Memory B cell (primary cell): ENCODE results near the gene UBAC2.

Source experiments
- ATAC-seq: fragments of 150-1000 bp; cut with Tn5 transposase; 2 replicates; pipeline ENCODE4 v1.10.0; 2021; ENCODE audit warnings: low read depth, mild to moderate bottlenecking, moderate library complexity
- DNase-seq, 2 donors: peaks; one replicate each; pipeline ENCODE4 v3.0.0; 2022; ENCODE audit warnings: low spot score in 2 of 2
- H3K27ac Mint-ChIP-seq: one replicate; pipeline ENCODE4 v1.8.0; 2022; ENCODE audit warnings: mild to moderate bottlenecking, moderate library complexity, mixed read lengths
- H3K27me3 Mint-ChIP-seq: one replicate; pipeline ENCODE4 v1.8.0; 2022; ENCODE audit warnings: mixed read lengths
- H3K36me3 Mint-ChIP-seq: one replicate; pipeline ENCODE4 v1.8.0; 2022; ENCODE audit warnings: mild to moderate bottlenecking, mixed read lengths
- H3K4me1 Mint-ChIP-seq: one replicate; pipeline ENCODE4 v1.8.0; 2022; ENCODE audit warnings: mixed read lengths
- H3K4me3 Mint-ChIP-seq: one replicate; pipeline ENCODE4 v1.8.0; 2022; ENCODE audit warnings: mild to moderate bottlenecking, moderate library complexity, mixed read lengths
- H3K9me3 Mint-ChIP-seq: one replicate; pipeline ENCODE4 v1.8.0; 2022; ENCODE audit warnings: mixed read lengths

Gene UBAC2

DNA sequence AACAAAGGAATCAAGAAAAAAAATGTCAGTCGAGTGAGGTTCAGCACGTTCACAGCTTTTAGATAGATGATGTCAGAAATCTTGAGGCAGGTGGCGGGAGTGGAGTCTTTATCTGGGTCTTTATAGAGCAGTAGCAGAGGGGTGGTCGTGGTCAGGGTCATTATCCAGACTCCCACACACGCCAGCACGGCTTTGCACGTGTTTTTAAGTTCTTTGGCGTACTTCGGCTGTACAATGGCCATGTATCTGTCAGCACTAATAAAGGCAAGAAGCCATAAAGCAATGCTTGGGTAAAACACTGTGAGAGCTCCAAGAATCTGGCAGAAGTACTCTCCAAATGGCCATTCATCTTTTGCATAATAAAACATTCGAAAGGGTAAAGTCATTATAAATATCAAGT is 54.6 kb downstream of the UBAC2 start:
- Mint-ChIP-seq H3K27ac (peak overlapping the region; percentile 62), H3K36me3 (peaks cover 37% of the 10 kb centered on the region), H3K27me3 (no peaks in the 10 kb centered on the region), H3K4me1 (peaks cover 36% of the 10 kb centered on the region), H3K4me3 (peak overlapping the region; percentile 53), H3K9me3 (no peaks in the 10 kb centered on the region)
- no peak for DNase-seq
- ATAC-seq = no peak

DNA sequence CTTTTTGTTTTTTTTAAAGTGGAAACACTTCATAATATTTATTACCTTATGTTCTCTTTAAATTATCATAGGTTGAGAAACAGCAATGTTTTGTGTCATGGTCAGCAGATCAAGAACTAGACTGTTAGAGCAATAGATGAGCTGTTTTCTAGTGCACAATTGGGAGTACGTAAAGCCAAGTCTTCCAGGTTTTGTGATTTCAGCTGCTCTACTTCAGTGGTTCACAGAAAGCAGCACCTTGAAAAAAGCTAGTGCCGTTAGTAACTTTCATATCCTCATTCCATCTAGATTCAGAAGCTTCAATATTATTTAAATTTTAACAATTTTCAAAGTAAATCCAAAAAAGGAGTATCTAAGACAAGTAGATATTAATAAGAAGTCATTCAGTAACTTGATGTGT is 55.6 kb downstream of the UBAC2 start:
- H3K27ac Mint-ChIP-seq = peak overlapping the region; percentile 89

DNA sequence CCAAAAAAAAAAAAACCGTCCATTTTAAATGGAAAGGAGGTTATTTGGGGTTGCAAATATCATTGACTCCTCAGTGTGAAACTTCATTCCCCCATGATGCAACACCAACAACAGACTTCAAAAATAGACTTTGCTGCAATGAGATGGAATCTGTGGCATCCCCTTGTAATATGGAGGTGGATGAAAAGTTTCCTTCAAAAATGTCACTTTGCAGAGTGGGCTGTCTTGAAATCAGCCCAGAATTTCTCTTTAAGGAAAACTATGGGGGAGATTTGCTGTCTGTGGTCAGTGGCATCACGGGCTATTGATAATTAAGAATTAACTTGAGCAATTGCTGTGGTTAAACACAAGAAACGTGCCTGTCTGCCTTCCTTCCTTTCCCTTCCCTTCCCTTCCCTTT is 56.1 kb downstream of the UBAC2 start:
- DNase-seq (no peak), ATAC-seq (peak; percentile 38)
- H3K27ac Mint-ChIP-seq = peak overlapping the region; percentile 89
- peaks cover 29% of the 10 kb centered on the region for H3K36me3 Mint-ChIP-seq
- no peaks in the 10 kb centered on the region for H3K27me3 Mint-ChIP-seq
- peak overlapping the region; percentile 91 for H3K4me3 Mint-ChIP-seq
- H3K9me3 Mint-ChIP-seq = no peaks in the 10 kb centered on the region
- peaks cover 40% of the 10 kb centered on the region for H3K4me1 Mint-ChIP-seq

More for the DNA sequence above, 55.6 kb downstream of the UBAC2 start:
- DNase-seq (no peak), ATAC-seq (peak; percentile 53)
- Mint-ChIP-seq H3K4me1 (peaks cover 37% of the 10 kb centered on the region), H3K27me3 (no peaks in the 10 kb centered on the region), H3K36me3 (peaks cover 31% of the 10 kb centered on the region), H3K4me3 (peak overlapping the region; percentile 91), H3K9me3 (no peaks in the 10 kb centered on the region)

DNA sequence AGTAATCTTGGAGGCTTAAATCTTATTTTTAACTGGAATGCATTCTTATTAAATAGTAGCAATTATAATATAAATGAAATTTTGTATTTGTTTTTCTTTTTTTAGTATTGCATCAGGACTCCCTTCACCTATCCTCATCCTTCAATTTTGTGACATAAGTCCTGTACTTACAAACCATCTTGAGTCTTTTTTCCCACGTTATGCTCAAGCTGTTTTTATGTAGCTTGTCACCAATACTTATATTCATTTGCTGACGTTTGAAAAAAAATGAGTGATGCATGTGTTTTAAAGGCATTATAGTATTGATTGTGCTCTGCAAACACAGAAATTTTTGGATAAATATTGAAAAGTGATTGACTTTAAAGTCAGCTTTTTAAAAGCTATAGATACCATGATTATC is 56.6 kb downstream of the UBAC2 start:
- H3K4me3 Mint-ChIP-seq = peak overlapping the region; percentile 91
- ATAC-seq (no peak), DNase-seq (no peak)
- H3K27ac Mint-ChIP-seq = peak overlapping the region; percentile 89
- no peaks in the 10 kb centered on the region for H3K9me3 Mint-ChIP-seq
- no peaks in the 10 kb centered on the region for H3K27me3 Mint-ChIP-seq
- peaks cover 29% of the 10 kb centered on the region for H3K36me3 Mint-ChIP-seq
- peaks cover 40% of the 10 kb centered on the region for H3K4me1 Mint-ChIP-seq

DNA sequence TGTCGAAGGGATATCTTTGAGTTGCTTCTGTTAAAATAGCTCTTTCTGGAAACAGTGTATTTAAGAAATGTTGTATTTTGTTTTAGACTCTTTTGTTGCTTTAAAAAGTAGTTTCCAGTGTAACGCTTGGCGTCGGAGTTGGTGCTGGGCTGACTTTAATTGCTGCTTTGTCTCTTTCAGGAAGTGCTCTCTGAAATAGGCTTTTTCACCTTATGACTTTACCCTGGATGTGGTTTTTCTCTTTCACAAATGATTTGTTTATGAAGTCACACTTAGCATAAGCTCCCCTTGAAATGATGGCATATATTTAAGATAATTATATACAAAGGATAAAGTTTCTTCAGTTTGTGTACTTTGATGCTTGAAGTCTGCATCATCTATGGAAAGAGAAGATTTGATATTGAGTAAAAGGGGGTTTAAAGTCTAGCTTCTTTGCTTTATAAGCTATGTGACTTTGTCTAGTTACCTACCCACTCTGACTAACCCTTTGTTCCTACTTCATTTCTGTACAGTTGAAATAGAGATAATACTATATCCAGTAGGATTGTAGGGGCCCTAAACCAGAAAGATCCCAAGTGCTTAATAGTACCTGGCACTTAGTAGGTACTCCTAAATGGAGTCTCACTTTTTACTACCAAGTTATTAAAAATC is 57.7 kb downstream of the UBAC2 start, which contains the start of gene GPR18:
Gene GPR18 (minus strand): TSS at position 170 of the 651 bp plus-strand sequence. CDS start 2,507 bp downstream, outside the sequence.
- peak within 1 kb of the TSS; percentile 97 for H3K4me3 Mint-ChIP-seq
- peaks cover 43% of the 10 kb centered on the region for H3K4me1 Mint-ChIP-seq
- no peaks in the 10 kb centered on the region for H3K27me3 Mint-ChIP-seq
- no peaks in the 10 kb centered on the region for H3K9me3 Mint-ChIP-seq
- H3K36me3 Mint-ChIP-seq = peaks cover 29% of the 10 kb centered on the region
- ATAC-seq (peak; percentile 73), DNase-seq (peak in 1 of 2 donors; percentile 34)
- peak within 1 kb of the TSS; percentile 89 for H3K27ac Mint-ChIP-seq

DNA sequence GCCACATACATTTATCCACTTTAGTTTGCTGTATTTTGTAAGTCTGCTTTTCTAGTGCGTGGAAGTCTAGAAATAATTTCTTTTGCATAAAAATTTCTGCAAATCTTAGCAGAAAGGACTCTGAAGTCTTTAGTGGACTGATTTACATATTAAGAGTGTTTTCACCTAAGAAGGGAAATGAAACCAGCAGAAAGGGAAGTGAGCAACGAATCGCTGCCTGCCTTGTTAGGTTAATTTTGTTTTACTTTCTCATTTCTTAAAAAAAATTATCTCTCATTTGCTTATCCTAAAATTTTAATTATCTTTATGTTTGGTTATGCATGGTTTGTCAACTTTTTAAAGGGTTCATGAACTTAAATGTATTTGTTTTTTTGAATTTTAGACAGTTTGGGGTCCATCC is 58.3 kb downstream of the UBAC2 start:
- Mint-ChIP-seq H3K4me1 (peaks cover 47% of the 10 kb centered on the region), H3K36me3 (peaks cover 25% of the 10 kb centered on the region), H3K27me3 (no peaks in the 10 kb centered on the region), H3K27ac (peak overlapping the region; percentile 88), H3K4me3 (peak overlapping the region; percentile 97), H3K9me3 (no peaks in the 10 kb centered on the region)
- peak in 1 of 2 donors; percentile 49 for DNase-seq
- peak; percentile 78 for ATAC-seq

DNA sequence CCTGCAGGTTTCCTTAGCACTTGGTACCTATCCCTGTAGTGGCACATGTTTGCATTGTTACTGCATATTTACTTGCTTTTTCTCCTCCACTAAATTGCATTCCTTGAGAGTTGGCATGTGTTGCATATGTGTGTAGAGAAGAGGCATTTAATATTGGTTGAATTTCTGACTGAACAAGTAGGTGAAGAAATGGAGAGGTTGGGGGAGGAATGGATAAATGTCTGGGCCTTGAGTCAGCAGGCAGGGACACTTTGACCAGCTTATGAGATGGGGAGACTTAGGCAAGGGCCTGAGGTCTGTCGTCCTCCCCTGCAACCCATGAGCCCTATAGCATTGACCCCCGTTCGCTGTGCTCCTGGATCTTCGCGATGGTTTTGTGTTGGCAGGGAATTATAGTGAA is 59.6 kb downstream of the UBAC2 start:
- Mint-ChIP-seq H3K27ac (peak overlapping the region; percentile 88), H3K36me3 (peaks cover 16% of the 10 kb centered on the region), H3K9me3 (no peaks in the 10 kb centered on the region), H3K27me3 (no peaks in the 10 kb centered on the region), H3K4me1 (peaks cover 49% of the 10 kb centered on the region), H3K4me3 (peak overlapping the region; percentile 47)
- DNase-seq = no peak
- ATAC-seq = no peak

DNA sequence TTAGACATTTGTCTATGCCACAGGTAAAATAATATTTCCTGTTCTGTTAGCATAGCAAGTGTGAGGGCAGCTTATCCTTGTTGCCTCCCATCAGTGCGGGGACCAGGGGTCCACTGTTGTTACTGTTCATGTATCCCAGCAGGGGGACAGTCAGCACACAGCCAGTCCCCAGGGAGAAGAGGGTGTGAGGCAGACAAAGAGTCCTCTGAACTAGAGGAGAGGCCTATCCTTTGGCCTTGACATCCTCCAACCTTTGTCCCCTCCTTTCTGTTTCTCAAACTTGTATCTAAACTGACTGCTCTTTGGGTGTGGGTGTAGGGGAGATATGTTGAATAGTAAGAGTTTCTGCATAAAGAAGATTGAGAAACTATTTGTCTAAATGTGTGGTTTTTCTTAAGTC is 60.4 kb downstream of the UBAC2 start:
- DNase-seq (no peak), ATAC-seq (no peak)
- H3K4me3 Mint-ChIP-seq = no peak overlapping the region
- H3K27ac Mint-ChIP-seq = peak overlapping the region; percentile 88
- peaks cover 11% of the 10 kb centered on the region for H3K36me3 Mint-ChIP-seq
- H3K4me1 Mint-ChIP-seq = peaks cover 51% of the 10 kb centered on the region
- no peaks in the 10 kb centered on the region for H3K9me3 Mint-ChIP-seq
- H3K27me3 Mint-ChIP-seq = no peaks in the 10 kb centered on the region

DNA sequence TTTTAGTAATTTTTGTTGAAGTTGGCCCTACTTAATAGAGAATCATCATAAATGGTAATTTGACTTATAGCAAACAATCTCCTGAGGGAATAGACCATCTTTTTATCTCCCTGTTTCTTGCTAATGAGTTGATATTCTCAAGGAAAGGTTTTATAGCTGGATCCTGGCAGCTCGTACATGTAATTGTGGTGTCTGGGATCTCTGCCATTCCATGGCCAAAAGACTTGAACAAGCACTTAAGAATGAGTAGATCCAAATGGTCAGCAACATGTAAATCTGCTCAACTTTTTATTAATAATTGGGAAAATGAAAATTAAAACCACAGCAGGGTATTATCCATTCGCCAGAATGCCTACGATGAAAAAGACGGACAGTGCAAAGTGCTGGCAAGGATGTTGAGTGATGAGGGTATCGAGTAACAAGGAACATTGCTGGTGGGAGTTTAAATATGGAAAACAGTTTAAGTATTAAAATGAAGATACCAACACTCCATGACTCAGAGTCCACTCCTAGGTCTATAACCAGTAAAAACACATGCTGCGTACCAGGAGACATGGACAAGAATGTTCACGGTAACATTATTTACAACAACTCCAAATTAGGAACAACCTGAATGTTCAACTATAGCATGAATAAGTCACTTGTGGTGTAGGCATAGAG is 62.6 kb downstream of the UBAC2 start:
- H3K27ac Mint-ChIP-seq = no peak overlapping the region
- ATAC-seq (no peak), DNase-seq (no peak)
- no peaks in the 10 kb centered on the region for H3K27me3 Mint-ChIP-seq
- peaks cover 8% of the 10 kb centered on the region for H3K36me3 Mint-ChIP-seq
- H3K4me1 Mint-ChIP-seq = peaks cover 49% of the 10 kb centered on the region
- no peaks in the 10 kb centered on the region for H3K9me3 Mint-ChIP-seq
- H3K4me3 Mint-ChIP-seq = peak overlapping the region; percentile 8

DNA sequence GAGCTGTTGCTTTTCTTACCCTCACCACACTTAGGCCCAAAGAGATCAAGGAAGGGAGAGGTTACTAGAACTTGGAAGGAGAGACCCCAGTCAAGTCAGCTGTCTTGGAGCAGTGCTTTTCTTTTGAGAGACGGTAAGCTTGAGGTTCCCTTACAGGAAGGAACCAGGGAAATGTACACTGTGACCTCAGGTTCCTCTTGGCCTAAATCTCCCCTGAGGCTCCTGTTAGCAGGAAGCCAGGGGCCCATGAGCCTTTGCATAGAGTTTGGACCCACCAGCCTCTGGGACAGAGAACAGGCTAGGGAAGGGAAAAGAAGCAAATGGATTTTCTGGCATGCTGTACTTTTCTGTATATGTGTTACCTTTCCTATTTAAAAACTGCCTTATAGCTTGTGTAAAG is 63.4 kb downstream of the UBAC2 start:
- H3K9me3 Mint-ChIP-seq = no peaks in the 10 kb centered on the region
- ATAC-seq (peak; percentile 73), DNase-seq (no peak)
- peaks cover 53% of the 10 kb centered on the region for H3K4me1 Mint-ChIP-seq
- H3K4me3 Mint-ChIP-seq = peak overlapping the region; percentile 8
- H3K27ac Mint-ChIP-seq = no peak overlapping the region
- H3K27me3 Mint-ChIP-seq = no peaks in the 10 kb centered on the region
- peaks cover 10% of the 10 kb centered on the region for H3K36me3 Mint-ChIP-seq

DNA sequence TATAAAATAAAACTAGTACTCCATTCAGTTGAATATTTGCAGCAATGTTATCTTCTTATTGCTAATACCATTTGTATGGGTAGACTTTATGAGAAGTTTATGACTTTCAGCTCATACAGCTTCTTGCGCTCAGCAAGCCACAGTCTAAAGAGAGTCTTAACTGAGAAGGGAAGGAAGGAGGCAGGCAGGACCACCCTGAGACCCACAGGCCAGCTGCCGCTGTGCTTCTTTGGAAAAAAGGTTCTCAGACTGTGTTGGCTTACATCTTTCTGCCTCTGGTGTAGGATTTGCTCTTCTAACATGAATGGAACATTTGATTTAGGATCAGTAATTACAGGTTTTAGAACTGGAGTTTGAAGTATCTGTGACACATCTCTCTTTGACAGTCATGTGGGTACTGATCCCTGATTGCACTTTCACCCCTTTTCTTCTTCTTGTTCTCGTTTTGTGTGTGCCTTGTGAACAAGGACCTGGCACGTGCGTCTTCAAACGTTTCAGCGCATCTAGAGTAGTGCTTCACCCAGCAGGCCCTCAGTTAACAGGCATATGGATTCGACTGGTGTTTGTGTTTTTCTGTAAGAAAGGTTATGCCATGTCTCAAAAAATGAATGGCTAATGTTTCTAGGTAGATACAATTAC is 64.6 kb downstream of the UBAC2 start:
- no peak for DNase-seq

DNA sequence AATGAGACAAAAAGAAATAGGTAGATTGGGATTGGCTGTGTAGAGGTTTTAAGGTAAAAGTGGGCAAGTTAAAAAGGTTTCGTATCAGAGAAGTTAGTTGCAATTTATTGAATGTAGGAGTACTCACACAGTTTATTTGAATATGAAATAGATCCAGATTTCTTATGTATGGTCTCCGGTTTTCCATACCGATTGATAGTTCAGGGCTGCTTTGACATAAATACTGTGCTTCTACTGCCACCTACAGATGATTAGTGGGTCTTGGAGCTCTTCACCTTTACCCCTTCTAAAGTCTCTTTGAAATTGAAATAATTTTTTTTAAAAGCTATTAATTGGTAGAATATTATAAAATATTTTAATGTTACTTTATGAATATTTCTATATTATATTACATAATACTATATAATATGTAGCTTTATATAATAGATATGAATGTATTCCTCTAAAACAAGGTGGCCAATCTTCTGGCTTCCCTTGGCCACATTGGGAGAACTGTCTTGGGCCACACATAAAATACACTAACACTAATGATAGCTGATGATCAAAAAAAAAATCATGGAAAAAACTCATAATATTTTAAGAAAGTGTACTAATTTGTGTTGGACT is 65.3 kb downstream of the UBAC2 start:
- H3K4me3 Mint-ChIP-seq = peak overlapping the region; percentile 34

More for the DNA sequence above, 64.6 kb downstream of the UBAC2 start:
- no peaks in the 10 kb centered on the region for H3K9me3 Mint-ChIP-seq
- peaks cover 6% of the 10 kb centered on the region for H3K36me3 Mint-ChIP-seq
- H3K27me3 Mint-ChIP-seq = no peaks in the 10 kb centered on the region
- no peak for ATAC-seq
- peak overlapping the region; percentile 34 for H3K4me3 Mint-ChIP-seq
- H3K27ac Mint-ChIP-seq = peak overlapping the region; percentile 86
- H3K4me1 Mint-ChIP-seq = peaks cover 49% of the 10 kb centered on the region

DNA sequence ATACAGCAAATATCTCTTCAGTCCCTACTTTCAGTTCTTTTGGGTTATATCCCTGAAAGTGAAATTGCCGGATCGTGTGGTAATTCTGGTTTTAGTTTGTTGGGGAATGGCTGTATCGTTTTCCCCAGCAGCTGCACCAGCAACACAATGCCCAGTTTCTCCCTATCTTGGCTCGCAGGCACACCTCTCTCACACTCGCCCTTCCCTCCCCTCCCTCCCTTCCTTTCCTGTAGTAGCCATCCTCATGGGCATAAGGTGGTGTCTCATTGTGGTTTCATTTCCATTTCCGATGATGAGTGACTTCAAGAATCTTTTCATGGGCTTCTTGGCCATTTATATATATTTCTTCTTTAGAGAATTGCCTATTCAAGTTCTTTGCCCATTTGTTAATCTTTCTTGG is 66.2 kb downstream of the UBAC2 start:
- Mint-ChIP-seq H3K27me3 (no peaks in the 10 kb centered on the region), H3K4me3 (no peak overlapping the region), H3K4me1 (peaks cover 51% of the 10 kb centered on the region), H3K36me3 (peaks cover 6% of the 10 kb centered on the region), H3K9me3 (no peaks in the 10 kb centered on the region), H3K27ac (no peak overlapping the region)
- ATAC-seq (no peak), DNase-seq (no peak)

More for the DNA sequence above, 65.3 kb downstream of the UBAC2 start:
- Mint-ChIP-seq H3K4me1 (peaks cover 53% of the 10 kb centered on the region), H3K27ac (peak overlapping the region; percentile 86), H3K27me3 (no peaks in the 10 kb centered on the region), H3K9me3 (no peaks in the 10 kb centered on the region), H3K36me3 (peaks cover 6% of the 10 kb centered on the region)
- ATAC-seq = peak; percentile 47
- DNase-seq = peak in 1 of 2 donors; percentile 44

DNA sequence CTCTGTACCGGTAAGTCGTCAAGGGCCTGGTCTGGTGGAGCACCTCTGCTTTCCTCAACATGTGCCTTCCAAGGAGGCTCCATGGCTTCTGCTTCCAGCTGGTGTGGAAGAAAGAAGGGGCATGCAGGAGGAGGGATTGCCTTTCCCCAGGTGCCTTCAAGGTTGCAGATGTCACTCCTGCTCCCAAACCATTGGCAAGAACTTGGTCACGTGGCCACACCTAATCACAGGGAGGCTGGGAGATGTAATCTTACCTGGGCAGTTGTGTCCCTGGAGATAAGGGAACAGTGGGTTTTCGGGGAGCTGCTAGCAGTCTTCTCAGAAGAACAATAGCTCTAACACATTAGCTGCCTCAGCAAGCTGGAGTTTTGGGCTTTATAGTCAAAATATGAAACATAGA is 67.3 kb downstream of the UBAC2 start:
- Mint-ChIP-seq H3K9me3 (no peaks in the 10 kb centered on the region), H3K27me3 (no peaks in the 10 kb centered on the region), H3K4me3 (no peak overlapping the region), H3K36me3 (peaks cover 8% of the 10 kb centered on the region), H3K4me1 (peaks cover 50% of the 10 kb centered on the region), H3K27ac (no peak overlapping the region)
- DNase-seq (no peak), ATAC-seq (no peak)
